Measurements from ENCODE around the gene ZNF425.
A peak's percentile ranks its signal among the peaks of the same experiment; 100 is the strongest.

The ZNF425 gene, protein sequence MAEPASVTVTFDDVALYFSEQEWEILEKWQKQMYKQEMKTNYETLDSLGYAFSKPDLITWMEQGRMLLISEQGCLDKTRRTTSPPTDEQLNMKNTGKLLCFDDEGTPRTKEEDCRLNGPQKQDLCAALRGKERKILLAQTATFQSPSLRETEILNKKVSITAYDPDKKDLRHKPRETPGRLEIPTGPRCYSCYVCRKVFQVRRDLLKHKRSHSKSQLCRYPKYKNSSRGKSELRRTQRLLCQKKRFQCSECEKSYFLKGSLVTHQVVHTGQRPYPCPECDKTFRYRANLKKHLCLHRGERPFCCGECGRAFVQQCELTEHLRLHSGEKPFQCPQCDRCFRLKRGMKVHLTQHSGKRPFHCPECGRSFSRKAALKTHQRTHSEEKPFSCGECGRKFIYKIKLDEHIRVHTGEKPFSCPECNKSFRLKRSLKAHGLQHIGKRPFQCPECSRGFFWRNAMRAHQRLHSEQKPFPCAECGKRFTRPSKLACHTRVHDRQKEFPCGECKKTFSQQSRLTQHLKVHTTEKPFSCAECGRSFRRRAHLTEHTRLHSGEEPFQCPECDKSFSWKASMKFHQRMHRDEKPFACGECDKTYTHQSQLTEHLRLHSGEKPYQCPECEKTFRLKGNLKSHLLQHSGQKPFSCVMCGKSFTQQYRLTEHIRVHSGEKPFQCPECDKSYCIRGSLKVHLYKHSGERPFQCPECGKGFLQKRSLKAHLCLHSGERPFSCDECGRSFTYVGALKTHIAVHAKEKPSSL

DNA sequence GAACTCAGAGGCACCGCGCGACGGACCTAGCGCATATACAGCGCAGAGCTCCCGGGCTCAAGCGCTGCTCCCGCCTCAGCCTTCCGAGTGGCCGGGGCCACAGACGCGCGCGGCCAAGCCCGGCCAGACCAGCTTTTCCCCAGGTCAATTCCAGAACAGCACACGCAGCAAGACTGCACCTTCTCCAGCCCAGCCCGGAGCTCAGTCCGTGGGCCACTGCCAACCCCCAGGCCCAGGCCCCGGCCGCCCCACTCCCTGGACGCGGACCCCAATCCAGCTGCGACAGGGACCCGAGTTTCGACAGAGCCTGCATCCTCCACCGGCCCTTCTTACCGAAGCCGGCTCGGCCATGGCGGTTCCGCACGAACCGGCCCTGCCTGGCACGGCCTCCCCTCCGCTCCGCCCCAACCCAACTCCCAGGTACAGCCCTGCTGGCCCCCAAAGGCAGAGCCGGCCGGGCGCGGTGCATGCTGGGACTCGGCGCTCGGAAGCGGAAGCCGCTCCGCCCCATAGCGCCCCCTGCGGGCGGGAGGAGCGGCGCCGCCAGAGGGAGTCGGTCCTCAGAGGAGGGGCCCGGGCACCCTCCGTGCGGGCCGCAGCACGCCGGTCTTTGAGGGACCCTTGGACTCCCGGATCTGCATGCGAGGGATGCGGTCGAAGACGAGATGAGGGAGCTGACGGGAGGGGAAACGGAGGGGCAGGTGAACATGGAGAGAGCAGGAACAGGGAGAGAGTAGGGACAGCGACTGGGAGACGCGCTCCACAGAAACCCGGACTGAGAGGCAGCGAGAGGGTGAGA is at the start of gene ZNF425:
Gene ZNF425, minus strand, starts transcription at position 462 of the 799 bp plus-strand sequence. Its CDS starts 111 bp downstream, at position 351.
- Mint-ChIP-seq H3K4me1 (ENCODE audit: low read depth) (peaks cover 32% of the 10 kb centered on the region), H3K9me3 (peaks cover 10% of the 10 kb centered on the region), H3K4me3 (peak within 1 kb of the TSS; percentile 99), H3K36me3 (ENCODE audit: low read depth) (peaks cover 43% of the 10 kb centered on the region), H3K27me3 (peaks cover 4% of the 10 kb centered on the region), H3K27ac (peak within 1 kb of the TSS; percentile 93)
- intact Hi-C loops (cut with micrococcal nuclease): loop anchor here (1.0 to 2.0 kb wide), 4 partner anchors 21 to 185 kb away; partner anchors contain the start of genes PDIA4, ZNF398 and ZNF786

DNA sequence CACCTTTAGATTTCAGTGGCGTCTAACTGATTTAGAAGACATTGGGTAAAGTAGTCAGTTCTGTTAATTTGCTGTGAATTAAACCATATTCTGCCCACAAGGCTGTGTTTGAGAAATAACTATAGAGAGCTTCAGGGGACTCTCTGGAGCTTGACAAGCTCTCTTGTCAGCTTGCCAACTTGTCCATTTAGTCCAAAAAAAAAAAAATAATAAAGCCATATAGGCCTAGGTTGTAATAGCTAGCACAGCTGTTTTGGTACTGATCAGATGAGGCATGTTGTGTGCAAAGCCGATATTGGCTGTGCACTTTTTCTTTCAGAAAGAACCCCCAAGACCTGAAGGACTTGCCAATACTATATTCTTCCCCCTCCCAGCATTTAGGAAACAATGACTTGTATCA is 49.0 kb upstream of the ZNF425 start:
- no peaks in the 10 kb centered on the region for H3K27me3 Mint-ChIP-seq
- no peak overlapping the region for H3K4me3 Mint-ChIP-seq
- H3K9me3 Mint-ChIP-seq: no peaks in the 10 kb centered on the region
- intact Hi-C loops (cut with micrococcal nuclease): no loop called here
- no peak overlapping the region for H3K27ac Mint-ChIP-seq
- no peaks in the 10 kb centered on the region for H3K4me1 Mint-ChIP-seq (ENCODE audit: low read depth)
- H3K36me3 Mint-ChIP-seq (ENCODE audit: low read depth): peaks cover 77% of the 10 kb centered on the region

DNA sequence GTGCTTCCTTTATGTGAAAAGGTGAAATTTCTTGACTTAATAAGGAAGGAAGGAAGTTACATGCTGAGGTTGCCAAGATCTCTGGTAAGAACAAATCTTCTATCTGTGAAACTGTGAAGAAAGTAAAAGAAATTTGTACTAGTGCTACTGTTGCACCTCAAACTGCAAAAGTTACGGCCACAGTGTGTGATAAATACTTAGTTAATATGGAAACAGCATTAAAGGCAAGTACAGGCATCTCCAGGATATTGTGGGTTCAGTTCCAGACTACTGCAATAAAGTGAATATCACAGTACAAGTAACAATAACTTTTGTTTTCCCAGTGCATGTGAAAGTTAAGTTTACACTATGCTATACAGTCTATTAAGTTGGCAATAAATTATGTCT is 46.4 kb upstream of the ZNF425 start:
- H3K4me1 Mint-ChIP-seq (ENCODE audit: low read depth): no peaks in the 10 kb centered on the region
- H3K36me3 Mint-ChIP-seq (ENCODE audit: low read depth): peaks cover 77% of the 10 kb centered on the region
- H3K9me3 Mint-ChIP-seq: no peaks in the 10 kb centered on the region
- no peaks in the 10 kb centered on the region for H3K27me3 Mint-ChIP-seq
- no peak overlapping the region for H3K4me3 Mint-ChIP-seq
- H3K27ac Mint-ChIP-seq: no peak overlapping the region
- intact Hi-C loops (cut with micrococcal nuclease): no loop called here

DNA sequence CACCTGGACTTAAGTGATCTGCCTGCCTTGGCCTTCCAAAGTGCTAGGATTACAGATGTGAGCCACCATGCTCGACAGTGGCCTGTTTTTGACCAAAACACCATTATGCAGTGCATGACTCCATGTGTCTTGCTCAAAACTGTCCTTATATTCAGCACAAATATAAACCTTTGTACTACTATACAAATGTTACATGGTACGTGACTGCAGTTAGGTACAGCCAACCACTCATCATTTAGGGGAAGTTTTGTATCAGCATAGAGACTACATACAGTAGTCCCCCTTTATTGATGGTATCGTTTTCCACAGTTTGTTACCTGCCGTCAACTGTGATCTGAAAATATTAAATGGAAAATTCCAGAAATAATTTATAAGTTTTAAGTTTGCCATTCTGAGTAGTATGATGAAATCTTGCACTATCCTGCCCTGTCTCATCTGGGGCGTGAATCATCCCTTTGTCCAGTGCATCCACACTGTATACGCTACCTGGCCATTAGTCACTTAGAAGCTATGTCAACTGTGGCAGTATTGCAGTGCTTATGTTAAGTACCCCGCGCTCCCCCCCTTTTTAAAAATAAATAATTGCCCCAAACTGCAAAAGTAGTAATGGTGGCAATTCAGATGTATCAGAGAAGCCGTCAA is 45.9 kb upstream of the ZNF425 start:
- H3K4me1 Mint-ChIP-seq (ENCODE audit: low read depth): no peaks in the 10 kb centered on the region
- H3K27ac Mint-ChIP-seq: no peak overlapping the region
- H3K27me3 Mint-ChIP-seq: no peaks in the 10 kb centered on the region
- peaks cover 77% of the 10 kb centered on the region for H3K36me3 Mint-ChIP-seq (ENCODE audit: low read depth)
- no peak overlapping the region for H3K4me3 Mint-ChIP-seq
- H3K9me3 Mint-ChIP-seq: no peaks in the 10 kb centered on the region
- intact Hi-C loops (cut with micrococcal nuclease): no loop called here

DNA sequence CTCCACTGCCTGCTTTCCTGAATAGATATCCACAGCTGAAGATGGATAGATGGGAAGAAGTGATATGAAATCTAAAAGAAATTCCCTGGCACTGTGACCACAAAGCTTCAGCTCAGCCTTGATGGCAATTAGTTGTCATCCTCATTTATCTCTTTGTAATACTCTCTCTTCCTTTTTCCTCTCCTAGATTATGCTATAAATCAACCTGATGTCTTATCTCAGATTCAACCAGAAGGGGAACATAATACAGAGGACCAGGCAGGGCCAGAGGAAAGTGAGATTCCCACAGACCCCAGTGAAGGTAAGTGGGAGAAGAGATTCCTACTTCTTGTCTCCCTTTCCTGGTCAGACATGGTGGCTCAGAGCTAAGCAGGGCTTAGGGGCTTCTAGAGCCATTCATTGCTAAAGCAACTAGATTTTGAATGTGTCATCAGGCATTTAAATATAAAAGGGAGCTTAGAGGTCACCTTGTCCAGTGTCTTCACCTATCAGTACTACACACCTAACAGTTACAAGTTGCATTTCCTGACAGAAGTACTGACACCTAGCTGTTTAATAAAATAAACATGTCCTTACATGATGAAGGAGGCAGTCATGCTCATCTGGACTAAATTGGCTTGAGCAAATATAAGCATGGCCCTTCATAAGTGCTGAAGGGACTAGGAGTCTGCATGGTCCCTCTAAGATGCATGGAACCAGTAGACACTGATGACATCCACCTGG is 40.7 kb upstream of the ZNF425 start:
- Mint-ChIP-seq H3K36me3 (ENCODE audit: low read depth) (peaks cover 95% of the 10 kb centered on the region), H3K27ac (no peak overlapping the region), H3K4me3 (no peak overlapping the region), H3K4me1 (ENCODE audit: low read depth) (no peaks in the 10 kb centered on the region), H3K9me3 (no peaks in the 10 kb centered on the region), H3K27me3 (no peaks in the 10 kb centered on the region)
- intact Hi-C loops (cut with micrococcal nuclease): no loop called here

DNA sequence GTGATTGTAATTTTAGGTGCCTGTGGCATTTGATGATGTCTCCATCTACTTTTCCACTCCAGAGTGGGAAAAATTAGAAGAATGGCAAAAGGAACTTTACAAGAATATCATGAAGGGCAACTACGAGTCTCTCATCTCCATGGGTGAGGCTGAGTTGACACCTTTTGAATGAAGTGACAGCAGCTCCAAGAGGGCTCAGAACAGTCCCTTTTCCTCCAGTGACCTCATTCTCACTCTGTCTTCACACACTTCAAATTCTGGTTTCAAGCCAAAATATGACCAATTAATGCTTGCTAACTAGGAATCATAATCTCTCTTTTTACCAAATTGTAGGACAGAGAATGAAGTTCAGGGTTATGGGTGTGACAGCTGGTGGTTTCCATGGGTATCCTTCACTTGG is 40.0 kb upstream of the ZNF425 start:
- no peak overlapping the region for H3K4me3 Mint-ChIP-seq
- H3K4me1 Mint-ChIP-seq (ENCODE audit: low read depth): no peaks in the 10 kb centered on the region
- peaks cover 97% of the 10 kb centered on the region for H3K36me3 Mint-ChIP-seq (ENCODE audit: low read depth)
- no peak overlapping the region for H3K27ac Mint-ChIP-seq
- no peaks in the 10 kb centered on the region for H3K9me3 Mint-ChIP-seq
- H3K27me3 Mint-ChIP-seq: no peaks in the 10 kb centered on the region
- intact Hi-C loops (cut with micrococcal nuclease): no loop called here

DNA sequence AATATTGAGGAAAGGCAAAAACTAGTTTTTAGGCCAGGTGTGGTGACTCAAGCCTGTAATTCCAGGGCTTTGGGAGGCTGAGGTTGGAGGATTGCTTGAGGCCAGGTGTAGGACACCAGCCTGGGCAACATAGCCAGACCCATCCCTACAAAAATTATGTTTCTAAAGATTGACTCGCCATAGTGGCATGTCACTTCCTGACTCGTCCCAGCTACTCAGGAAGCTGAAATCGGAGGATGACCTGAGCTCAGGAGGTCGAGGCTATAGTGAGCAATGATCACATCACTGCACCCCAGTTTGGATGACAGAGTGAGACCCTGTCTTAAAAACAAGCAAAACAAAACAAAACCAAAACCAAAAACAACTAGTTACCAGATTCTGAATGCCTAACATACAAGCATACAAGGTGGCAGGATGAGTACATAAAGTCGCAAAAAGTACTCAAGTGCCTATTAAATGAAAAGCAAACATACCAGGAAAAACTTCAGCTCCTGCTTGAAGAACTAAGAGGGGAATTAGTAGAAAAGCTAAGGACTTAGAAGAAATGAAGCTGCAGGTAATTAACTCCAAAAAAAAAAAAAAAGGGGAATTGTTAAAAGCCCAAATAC is 35.2 kb upstream of the ZNF425 start:
- Mint-ChIP-seq H3K9me3 (no peaks in the 10 kb centered on the region), H3K4me3 (no peak overlapping the region), H3K27ac (no peak overlapping the region), H3K36me3 (ENCODE audit: low read depth) (peaks cover 92% of the 10 kb centered on the region), H3K27me3 (no peaks in the 10 kb centered on the region), H3K4me1 (ENCODE audit: low read depth) (peaks cover 6% of the 10 kb centered on the region)
- intact Hi-C loops (cut with micrococcal nuclease): no loop called here

DNA sequence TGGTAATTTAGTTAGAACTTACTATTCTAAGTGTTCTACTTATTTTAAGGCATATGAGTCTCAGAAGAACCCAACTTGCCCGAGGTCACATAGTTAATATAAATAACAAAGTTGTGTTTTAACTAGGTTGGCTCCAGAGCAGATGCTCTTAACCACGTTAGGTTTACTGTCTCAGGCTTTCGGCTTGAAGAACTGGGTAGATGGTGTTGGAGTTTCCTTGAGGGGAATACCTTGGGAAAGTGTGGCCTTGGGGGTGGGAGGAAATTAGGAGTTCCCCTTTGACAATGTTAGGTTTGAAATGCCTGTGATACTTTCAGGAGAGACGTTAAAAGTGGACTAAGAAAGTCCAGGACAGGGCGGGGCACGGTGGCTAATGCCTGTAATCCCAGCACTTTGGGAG is 30.8 kb upstream of the ZNF425 start:
- intact Hi-C loops (cut with micrococcal nuclease): no loop called here
- H3K27me3 Mint-ChIP-seq: no peaks in the 10 kb centered on the region
- no peak overlapping the region for H3K4me3 Mint-ChIP-seq
- H3K27ac Mint-ChIP-seq: no peak overlapping the region
- H3K4me1 Mint-ChIP-seq (ENCODE audit: low read depth): peaks cover 6% of the 10 kb centered on the region
- peaks cover 77% of the 10 kb centered on the region for H3K36me3 Mint-ChIP-seq (ENCODE audit: low read depth)
- no peaks in the 10 kb centered on the region for H3K9me3 Mint-ChIP-seq

DNA sequence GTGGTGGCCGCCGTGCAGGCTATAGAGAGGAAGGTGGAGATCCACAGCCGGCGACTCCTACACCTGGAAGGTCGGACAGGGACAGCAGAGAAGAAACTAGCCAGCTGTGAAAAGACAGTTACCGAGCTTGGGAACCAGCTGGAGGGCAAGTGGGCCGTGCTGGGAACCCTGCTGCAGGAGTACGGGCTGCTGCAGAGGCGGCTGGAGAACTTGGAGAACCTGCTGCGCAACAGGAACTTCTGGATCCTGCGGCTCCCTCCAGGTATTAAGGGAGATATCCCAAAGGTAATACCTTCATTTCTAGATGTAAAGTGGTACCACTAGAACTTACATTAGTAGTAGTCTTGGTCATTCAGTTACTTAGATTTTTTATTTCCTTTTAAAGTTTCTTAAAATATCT is 27.9 kb upstream of the ZNF425 start:
- Mint-ChIP-seq H3K9me3 (no peaks in the 10 kb centered on the region), H3K4me3 (no peak overlapping the region), H3K27me3 (no peaks in the 10 kb centered on the region), H3K4me1 (ENCODE audit: low read depth) (peaks cover 9% of the 10 kb centered on the region), H3K27ac (no peak overlapping the region), H3K36me3 (ENCODE audit: low read depth) (peaks cover 65% of the 10 kb centered on the region)
- intact Hi-C loops (cut with micrococcal nuclease): no loop called here

DNA sequence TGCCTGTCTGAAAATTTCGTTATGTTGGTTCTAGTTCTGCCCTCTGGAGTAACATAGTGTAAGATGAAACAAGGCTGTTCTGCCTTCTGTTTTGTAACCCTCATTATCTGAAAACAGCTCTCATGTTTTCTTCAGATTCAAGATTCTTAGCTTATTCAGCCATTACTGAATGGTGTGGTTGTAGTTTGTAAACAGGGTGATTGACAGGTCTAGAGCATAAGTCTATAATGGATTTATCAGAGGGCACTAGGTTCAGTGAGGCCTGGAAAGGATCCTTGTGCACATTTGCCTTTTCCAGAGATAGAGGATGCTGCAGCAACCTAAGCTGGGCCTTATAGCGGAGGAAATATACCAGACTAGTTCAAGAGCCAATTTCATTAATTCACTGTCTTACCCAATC is 27.2 kb upstream of the ZNF425 start:
- Mint-ChIP-seq H3K9me3 (no peaks in the 10 kb centered on the region), H3K36me3 (ENCODE audit: low read depth) (peaks cover 64% of the 10 kb centered on the region), H3K27ac (no peak overlapping the region), H3K4me1 (ENCODE audit: low read depth) (peaks cover 16% of the 10 kb centered on the region), H3K4me3 (no peak overlapping the region), H3K27me3 (no peaks in the 10 kb centered on the region)
- intact Hi-C loops (cut with micrococcal nuclease): no loop called here

DNA sequence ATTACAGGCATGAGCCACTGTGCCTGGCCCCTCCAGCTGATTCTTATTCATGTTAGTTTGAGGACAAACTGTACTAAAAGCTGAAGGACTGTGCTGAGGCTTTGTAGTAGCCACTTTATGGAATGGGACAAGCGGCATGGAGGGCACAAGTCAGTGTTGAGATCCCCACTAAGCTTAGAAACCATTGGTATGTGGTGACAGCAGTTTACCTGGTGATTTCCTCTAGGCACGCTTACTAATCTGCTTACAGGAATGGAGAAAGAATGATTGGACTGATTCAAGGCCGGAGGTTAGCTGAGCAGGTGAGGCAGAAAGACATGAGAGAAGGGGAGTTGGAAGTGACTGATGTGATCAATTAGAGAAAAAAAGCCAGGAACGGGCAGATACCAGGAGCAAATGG is 24.9 kb upstream of the ZNF425 start:
- Mint-ChIP-seq H3K4me3 (no peak overlapping the region), H3K4me1 (ENCODE audit: low read depth) (peaks cover 25% of the 10 kb centered on the region), H3K27ac (peak overlapping the region; percentile 1), H3K36me3 (ENCODE audit: low read depth) (peaks cover 58% of the 10 kb centered on the region), H3K27me3 (no peaks in the 10 kb centered on the region), H3K9me3 (no peaks in the 10 kb centered on the region)
- intact Hi-C loops (cut with micrococcal nuclease): no loop called here

DNA sequence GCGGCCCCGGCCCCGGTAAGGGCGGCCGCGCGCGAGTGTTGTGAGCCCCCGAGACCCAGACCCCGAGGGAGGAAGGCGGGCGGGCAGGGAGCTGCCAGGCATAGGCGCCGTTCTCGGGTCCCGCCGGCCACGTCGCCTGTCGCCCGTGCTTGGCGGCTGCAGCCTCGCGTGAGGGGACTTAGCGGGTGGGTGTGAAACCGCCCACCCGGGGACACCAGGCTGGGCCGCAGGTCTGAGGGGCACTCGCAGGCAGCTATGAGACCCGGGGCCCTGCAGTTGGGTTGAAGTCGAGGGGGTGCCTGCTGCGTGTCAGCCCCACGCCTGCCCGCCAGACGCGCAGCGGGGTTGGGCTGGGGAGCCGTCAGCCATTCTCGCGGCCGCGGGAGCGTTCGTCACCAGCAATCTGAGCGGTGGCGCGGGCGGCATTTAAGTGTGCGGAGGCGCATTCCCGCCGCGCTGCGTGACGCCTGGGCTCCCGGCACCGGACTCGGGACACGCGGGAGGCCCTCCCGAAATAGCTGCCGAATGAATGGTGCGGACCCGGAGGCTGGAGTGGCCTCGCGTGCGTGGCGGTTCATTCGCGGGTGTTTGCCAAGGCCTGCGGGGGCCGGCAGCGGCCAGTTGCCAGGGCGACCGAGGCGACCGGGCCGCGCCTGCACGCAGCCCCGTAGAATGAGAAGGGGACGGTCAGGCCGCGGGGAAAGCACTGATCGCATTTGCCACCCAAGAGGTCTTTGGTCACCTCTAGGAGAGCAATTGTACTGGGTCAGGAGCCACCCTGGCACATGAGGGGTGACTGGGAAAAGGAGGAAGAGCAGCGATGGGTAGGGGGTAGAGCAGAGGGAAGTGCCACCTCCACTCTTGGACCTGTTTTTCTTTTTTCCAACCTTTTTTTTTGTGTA is 21.9 kb upstream of the ZNF425 start:
- H3K27me3 Mint-ChIP-seq: no peaks in the 10 kb centered on the region
- H3K27ac Mint-ChIP-seq: peak overlapping the region; percentile 90
- H3K9me3 Mint-ChIP-seq: no peaks in the 10 kb centered on the region
- intact Hi-C loops (cut with micrococcal nuclease): loop anchor here (1.0 to 5.0 kb wide), 3 partner anchors 22 to 349 kb away; partner anchors contain the start of genes ZNF425, ZNF746 and ZNF783
- H3K4me1 Mint-ChIP-seq (ENCODE audit: low read depth): peaks cover 30% of the 10 kb centered on the region
- H3K36me3 Mint-ChIP-seq (ENCODE audit: low read depth): peaks cover 35% of the 10 kb centered on the region
- H3K4me3 Mint-ChIP-seq: peak overlapping the region; percentile 85

Measured in dendritic cell treated with granulocyte-macrophage colony-stimulating factor and Interleukin-4, amounts not matched to agents 40 ng/mL and 50 ng/mL, for 4 days (primary cell).